Epithelial cell of esophagus (primary cell): ENCODE results near the gene MPPED1.

Experiments used
- DNase-seq: peaks from one replicate; pipeline ENCODE4 v3.0.0; 2010; ENCODE audit warnings: low read depth
- H3K4me3 ChIP-seq: 2 replicates; pipeline ENCODE4 v1.5.1; 2011; ENCODE audit warnings: mild to moderate bottlenecking, low read length, control low read depth
- CTCF ChIP-seq: IDR thresholded peaks from 2 replicates; pipeline ENCODE4 v1.5.1; 2011; ENCODE audit warnings: low read depth, mild to moderate bottlenecking, low read length, control low read depth, inconsistent platforms; ENCODE audit not compliant: insufficient read depth; ENCODE audit errors: missing control alignments

The MPPED1 gene

GRCh38 chr22:43462701-43463100 lies 50.9 kb downstream of the MPPED1 start:
- no peak for TF ChIP-seq CTCF
- no peak for DNase-seq
- no peak overlapping the region for H3K4me3 ChIP-seq

DNA sequence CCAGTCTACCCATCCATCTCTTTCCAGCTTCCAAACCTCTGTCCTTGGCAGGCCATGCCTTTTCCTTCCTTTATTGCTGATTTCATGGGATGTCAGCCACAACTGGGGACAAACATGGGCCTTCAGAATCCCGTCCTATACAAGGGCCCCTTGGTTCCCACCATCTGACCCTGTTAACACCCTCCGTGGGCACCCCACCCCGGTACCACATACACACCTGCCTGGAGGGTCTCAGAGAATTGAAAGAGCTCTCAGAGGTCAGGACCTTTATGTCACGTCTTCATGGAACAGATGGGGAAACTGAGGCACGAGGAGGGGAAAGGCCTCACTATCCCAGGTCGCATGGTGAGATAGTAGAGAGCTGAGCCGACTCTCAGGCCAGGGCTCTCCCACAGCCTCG lies 53.0 kb downstream of the MPPED1 start:
- no peak overlapping the region for H3K4me3 ChIP-seq
- DNase-seq, result no peak
- no peak for TF ChIP-seq CTCF

DNA sequence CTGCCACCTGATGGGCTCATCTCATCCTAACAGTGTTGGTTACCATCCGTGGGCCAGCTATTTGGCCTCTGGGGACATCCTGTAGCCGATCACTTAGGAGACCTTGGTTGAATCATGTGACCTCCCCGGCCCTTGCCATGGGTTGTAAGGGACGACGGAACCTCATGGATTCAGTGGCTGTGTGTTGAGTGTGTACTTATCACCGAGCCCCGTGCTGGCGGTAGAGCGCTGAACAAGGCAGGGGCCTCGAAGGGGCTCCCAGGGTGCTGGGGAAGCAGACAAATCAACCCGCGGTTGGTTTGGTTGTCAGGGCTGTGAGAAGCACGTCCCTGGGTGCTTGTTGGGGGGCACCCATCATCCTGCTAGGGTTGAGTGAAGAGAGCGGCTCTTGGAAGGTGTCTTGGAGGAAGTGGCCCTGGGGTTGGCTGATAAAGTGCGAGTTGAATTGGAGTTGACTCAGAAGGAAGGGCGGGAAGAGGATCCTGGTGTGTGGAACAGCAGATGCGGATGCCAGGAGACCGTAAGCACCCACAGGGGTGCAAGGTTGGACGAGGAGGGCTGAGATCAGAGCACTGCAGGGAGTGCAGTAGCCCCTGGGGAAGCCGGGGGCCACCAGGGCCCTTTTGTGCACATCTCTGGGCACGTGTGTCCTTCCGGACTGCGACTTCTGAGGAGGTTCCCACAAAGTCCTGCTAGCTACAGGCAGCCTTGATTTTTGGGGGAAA lies 53.6 kb downstream of the MPPED1 start:
- no peak overlapping the region for H3K4me3 ChIP-seq
- no peak for DNase-seq
- no peak for TF ChIP-seq CTCF

DNA sequence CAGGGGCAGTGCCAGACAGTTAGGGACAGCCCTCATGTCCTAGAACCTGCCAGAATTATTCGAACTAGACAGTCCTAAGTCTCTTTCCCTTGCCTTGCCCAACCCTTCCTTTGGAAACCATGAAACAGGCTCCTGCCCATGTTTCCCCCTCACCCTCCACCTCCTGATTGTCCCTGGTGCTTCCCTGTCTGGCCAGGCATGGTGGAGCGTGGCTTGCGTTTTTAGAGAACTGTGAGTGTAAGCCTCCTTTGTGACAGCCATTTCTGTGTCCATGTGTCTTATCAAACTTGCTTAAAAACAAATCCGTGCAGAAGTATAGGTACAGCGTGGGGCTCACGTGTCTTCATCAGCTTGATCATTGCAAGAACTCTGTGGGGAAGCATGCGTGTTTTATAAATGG lies 54.9 kb downstream of the MPPED1 start:
- H3K4me3 ChIP-seq, result no peak overlapping the region
- no peak for TF ChIP-seq CTCF
- DNase-seq, result no peak

GRCh38 chr22:43467216-43467940 lies 55.6 kb downstream of the MPPED1 start:
- no peak overlapping the region for H3K4me3 ChIP-seq
- no peak for TF ChIP-seq CTCF
- DNase-seq, result no peak

DNA sequence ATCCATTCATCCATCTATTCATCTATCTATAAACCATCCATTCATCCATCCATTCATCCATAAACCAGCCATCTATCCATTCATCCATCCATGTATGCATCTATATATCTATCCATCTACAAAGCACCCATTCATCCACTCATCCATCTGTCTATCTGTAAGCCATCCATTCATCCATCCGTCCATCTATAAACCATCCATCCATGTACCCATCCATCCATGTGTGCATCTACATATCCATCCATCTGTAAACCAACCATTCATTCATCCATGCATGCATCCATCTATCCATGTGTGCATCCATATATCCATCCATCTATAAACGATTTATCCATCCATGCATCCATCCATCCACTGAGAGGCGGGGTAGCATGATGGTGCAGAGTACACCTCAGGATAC lies 58.4 kb downstream of the MPPED1 start:
- no peak for DNase-seq
- no peak for TF ChIP-seq CTCF

More for the DNA sequence above, 58.4 kb downstream of the MPPED1 start:
- no peak overlapping the region for H3K4me3 ChIP-seq
